ENCODE results near the gene HLX.

DNA sequence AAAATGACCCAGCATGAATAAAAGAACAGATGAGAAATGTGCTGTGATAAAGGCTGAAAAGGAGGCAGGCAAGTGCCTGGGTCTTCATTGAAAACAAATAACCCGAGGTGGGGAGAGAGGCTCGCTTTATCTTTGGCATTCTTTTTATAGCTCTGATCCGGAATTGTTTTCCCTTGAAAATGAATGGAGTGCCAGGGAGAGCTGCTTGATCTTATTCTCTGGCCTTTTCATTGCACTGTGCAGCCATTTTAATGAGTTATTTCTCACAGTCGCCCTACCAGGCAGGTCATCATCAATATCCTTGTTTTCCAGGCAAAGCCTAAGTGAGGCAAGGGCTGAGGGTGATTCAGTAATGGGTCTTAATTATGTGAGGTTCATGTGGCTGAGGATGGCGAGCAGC lies 39.8 kb upstream of the HLX start:
- TF ChIP-seq, protein P1, sequence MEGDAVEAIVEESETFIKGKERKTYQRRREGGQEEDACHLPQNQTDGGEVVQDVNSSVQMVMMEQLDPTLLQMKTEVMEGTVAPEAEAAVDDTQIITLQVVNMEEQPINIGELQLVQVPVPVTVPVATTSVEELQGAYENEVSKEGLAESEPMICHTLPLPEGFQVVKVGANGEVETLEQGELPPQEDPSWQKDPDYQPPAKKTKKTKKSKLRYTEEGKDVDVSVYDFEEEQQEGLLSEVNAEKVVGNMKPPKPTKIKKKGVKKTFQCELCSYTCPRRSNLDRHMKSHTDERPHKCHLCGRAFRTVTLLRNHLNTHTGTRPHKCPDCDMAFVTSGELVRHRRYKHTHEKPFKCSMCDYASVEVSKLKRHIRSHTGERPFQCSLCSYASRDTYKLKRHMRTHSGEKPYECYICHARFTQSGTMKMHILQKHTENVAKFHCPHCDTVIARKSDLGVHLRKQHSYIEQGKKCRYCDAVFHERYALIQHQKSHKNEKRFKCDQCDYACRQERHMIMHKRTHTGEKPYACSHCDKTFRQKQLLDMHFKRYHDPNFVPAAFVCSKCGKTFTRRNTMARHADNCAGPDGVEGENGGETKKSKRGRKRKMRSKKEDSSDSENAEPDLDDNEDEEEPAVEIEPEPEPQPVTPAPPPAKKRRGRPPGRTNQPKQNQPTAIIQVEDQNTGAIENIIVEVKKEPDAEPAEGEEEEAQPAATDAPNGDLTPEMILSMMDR (conservative IDR thresholded peaks at IDR 0.05; ENCODE audit: low read depth, low read length) = no peak
- TF ChIP-seq EZH2 (IDR thresholded peaks at IDR 0.05; ENCODE audit: borderline replicate concordance, low read depth, low read length, poor library complexity, severe bottlenecking) = no peak
